A673 (cell line): ENCODE measurements around the gene SANBR. TPM values are rescaled to one million over a fixed set of nuclear protein-coding genes. Genes with fewer than 3 reads are reported as not detected.

Source experiments
- BruUV-seq: library from RNA; stranded (reverse); fragments of 400-500 nt; replicated peaks from 2 replicates; lab custom pipeline; 2021; lab: Mats Ljungman, UMichigan
- CTCF ChIA-PET: fragments of 300-600 bp; sonication (Branson Sonifier 250); formaldehyde crosslinking; loops from one replicate; lab custom pipeline; 2022; ENCODE audit warnings: antibody characterized with exemption; lab: Charles Lee
- POLR2A ChIA-PET: fragments of 300-600 bp; sonication (Branson Sonifier 250); formaldehyde crosslinking; loops from one replicate; lab custom pipeline; 2022; ENCODE audit warnings: antibody characterized with exemption; ENCODE audit not compliant: low non-redundant PET; lab: Charles Lee
- DNase-seq: peaks from one replicate; pipeline ENCODE4 v3.0.0-alpha.2; 2015; ENCODE audit warnings: low spot score
- H3K27ac ChIP-seq: fragments of 200-600 bp; sonication (generic); 2 replicates; pipeline ENCODE4 v1.5.1; 2016; ENCODE audit warnings: mixed run types, low read depth, mild to moderate bottlenecking, mixed read lengths, antibody characterized with exemption, low read length; ENCODE audit not compliant: poor library complexity, severe bottlenecking
- H3K27me3 ChIP-seq: fragments of 200-600 bp; sonication (generic); replicated peaks from 2 replicates; pipeline ENCODE4 v1.6.1; 2017; ENCODE audit warnings: mixed run types, low read depth, mild to moderate bottlenecking, mixed read lengths, antibody characterized with exemption, low read length; ENCODE audit not compliant: insufficient read depth, poor library complexity
- H3K36me3 ChIP-seq: fragments of 200-600 bp; sonication (generic); 2 replicates; pipeline ENCODE4 v1.6.1; 2016; ENCODE audit warnings: mixed run types, mild to moderate bottlenecking, mixed read lengths, antibody characterized with exemption, low read length; ENCODE audit not compliant: insufficient read depth, poor library complexity, severe bottlenecking
- H3K4me1 ChIP-seq: fragments of 200-600 bp; sonication (generic); 2 replicates; pipeline ENCODE4 v1.6.1; 2017; ENCODE audit warnings: mixed run types, mild to moderate bottlenecking, mixed read lengths, antibody characterized with exemption, low read length; ENCODE audit not compliant: insufficient read depth, poor library complexity, severe bottlenecking
- H3K4me3 ChIP-seq: fragments of 200-600 bp; sonication (generic); 2 replicates; pipeline ENCODE4 v1.5.1; 2016; ENCODE audit warnings: low read depth, mixed run types, mild to moderate bottlenecking, mixed read lengths, low read length; ENCODE audit not compliant: poor library complexity, severe bottlenecking
- H3K9me3 ChIP-seq: fragments of 200-600 bp; sonication (generic); 2 replicates; pipeline ENCODE4 v1.6.1; 2016; ENCODE audit warnings: mixed run types, low read depth, mild to moderate bottlenecking, mixed read lengths, antibody characterized with exemption, low read length; ENCODE audit not compliant: poor library complexity, severe bottlenecking
- EZH2 ChIP-seq: fragments of 200-600 bp; sonication (generic); IDR thresholded peaks from 2 replicates; pipeline ENCODE4 v1.6.1; 2017; ENCODE audit warnings: borderline replicate concordance, low read depth, mild to moderate bottlenecking, mixed read lengths, antibody characterized with exemption, low read length; ENCODE audit not compliant: poor library complexity, severe bottlenecking
- intact Hi-C: fragments of 100-400 bp; cut with micrococcal nuclease; formaldehyde crosslinking; loops from one replicate; pipeline ENCODE4 v1.10.0; 2022; ENCODE audit not compliant: unreplicated experiment
- total RNA-seq: library from RNA; stranded (reverse); gene quantifications from 2 replicates; pipeline ENCODE4 v1.2.3, GENCODE V29; 2021
- TF ChIP-seq, protein P1 (sequence below): fragments of 300-800, 200-600 bp; sonication (generic); conservative IDR thresholded peaks from 2 replicates; pipeline ENCODE4 v1.5.1; 2017; ENCODE audit warnings: low read depth, mild to moderate bottlenecking, antibody characterized with exemption, low read length, moderate library complexity, mixed read lengths

Gene SANBR
- total RNA-seq, 1 experiment from 2014 or later, result 12.1 TPM

DNA sequence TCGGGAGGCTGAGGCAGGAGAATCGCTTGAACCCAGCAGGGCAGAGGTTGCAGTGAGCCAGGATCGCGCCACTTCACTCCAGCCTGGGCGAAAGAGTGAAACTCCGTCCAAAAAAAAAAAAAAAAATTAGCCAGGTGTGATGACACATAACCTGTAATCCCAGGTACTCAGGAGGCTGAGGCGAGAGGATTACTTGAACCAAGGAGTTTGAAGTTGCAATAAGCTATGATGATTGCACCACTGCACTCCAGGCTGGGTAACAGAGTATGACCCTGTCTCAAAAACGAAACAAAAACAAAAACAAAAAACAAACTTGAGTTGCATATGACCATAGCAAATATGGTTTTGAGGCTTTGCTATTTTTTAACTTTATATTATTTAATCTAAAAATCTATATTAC lies 25.8 kb downstream of the SANBR start:
- ChIA-PET POLR2A (no interaction called here), CTCF (no interaction called here)
- no TSS peak for BruUV-seq
- Histone ChIP-seq H3K4me1 (no peaks in the 10 kb centered on the region), H3K27me3 (no peaks in the 10 kb centered on the region), H3K4me3 (no peak overlapping the region), H3K9me3 (no peaks in the 10 kb centered on the region), H3K27ac (no peak overlapping the region), H3K36me3 (peaks cover 2% of the 10 kb centered on the region)
- intact Hi-C loops, result no loop called here
- TF ChIP-seq, protein P1, sequence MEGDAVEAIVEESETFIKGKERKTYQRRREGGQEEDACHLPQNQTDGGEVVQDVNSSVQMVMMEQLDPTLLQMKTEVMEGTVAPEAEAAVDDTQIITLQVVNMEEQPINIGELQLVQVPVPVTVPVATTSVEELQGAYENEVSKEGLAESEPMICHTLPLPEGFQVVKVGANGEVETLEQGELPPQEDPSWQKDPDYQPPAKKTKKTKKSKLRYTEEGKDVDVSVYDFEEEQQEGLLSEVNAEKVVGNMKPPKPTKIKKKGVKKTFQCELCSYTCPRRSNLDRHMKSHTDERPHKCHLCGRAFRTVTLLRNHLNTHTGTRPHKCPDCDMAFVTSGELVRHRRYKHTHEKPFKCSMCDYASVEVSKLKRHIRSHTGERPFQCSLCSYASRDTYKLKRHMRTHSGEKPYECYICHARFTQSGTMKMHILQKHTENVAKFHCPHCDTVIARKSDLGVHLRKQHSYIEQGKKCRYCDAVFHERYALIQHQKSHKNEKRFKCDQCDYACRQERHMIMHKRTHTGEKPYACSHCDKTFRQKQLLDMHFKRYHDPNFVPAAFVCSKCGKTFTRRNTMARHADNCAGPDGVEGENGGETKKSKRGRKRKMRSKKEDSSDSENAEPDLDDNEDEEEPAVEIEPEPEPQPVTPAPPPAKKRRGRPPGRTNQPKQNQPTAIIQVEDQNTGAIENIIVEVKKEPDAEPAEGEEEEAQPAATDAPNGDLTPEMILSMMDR, result no peak
- no peak for TF ChIP-seq EZH2
- DNase-seq, result no peak

DNA sequence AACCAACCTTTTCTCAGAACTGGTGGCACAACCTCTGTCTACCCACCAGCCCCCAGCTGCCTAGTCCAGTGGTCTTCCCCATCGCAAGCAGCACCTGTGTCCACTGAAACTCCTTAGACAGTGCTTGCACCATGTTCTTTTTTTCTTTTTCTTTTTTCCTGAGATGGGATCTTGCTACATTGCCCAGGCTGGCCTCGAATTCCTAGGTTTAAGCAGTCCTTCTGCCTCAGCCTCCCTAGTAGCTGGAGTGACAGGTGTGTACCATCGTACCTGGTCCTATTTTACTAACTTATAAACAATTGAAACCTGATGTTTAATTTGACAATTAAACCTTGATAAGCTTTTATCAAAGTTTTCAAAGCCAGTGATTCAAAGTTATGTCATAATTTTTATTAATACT lies 30.8 kb downstream of the SANBR start:
- CTCF ChIA-PET, result no interaction called here
- no peak for DNase-seq
- no peaks in the 10 kb centered on the region for H3K27me3 ChIP-seq
- no peaks in the 10 kb centered on the region for H3K4me1 ChIP-seq
- no TSS peak for BruUV-seq
- no peaks in the 10 kb centered on the region for H3K36me3 ChIP-seq
- H3K4me3 ChIP-seq, result no peak overlapping the region
- no peak overlapping the region for H3K27ac ChIP-seq
- intact Hi-C loops, result no loop called here
- no peaks in the 10 kb centered on the region for H3K9me3 ChIP-seq
- POLR2A ChIA-PET, result no interaction called here
- no peak for TF ChIP-seq EZH2
- TF ChIP-seq, protein P1, result no peak

DNA sequence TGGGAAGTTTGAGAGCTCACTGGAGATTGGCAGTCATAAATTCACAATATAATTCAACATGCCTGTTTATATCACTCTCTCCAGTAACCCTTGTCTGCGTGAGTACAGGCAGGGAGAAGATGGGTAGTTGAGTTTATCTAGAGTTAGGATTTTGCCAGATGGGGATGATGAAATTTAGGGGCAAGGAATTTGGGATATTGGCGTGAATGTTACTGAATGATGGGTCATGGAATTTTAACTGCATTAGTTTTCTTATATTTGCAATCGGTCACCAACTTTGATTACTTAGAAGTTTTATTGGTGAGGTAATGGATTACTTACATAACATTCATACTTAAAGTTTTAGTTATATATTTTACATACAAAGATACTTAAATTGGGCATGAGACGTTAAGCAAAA lies 35.1 kb downstream of the SANBR start:
- ChIA-PET POLR2A (no interaction called here), CTCF (no interaction called here)
- Histone ChIP-seq H3K27ac (no peak overlapping the region), H3K4me3 (no peak overlapping the region), H3K4me1 (no peaks in the 10 kb centered on the region), H3K9me3 (no peaks in the 10 kb centered on the region), H3K27me3 (no peaks in the 10 kb centered on the region), H3K36me3 (no peaks in the 10 kb centered on the region)
- no peak for DNase-seq
- BruUV-seq, result no TSS peak
- TF ChIP-seq EZH2, result no peak
- TF ChIP-seq, protein P1, result no peak
- intact Hi-C loops, result no loop called here
